Left ventricle myocardium inferior (tissue), 1 donor: ENCODE measurements around the gene KCNJ10. TPM values are rescaled to one million over a fixed set of nuclear protein-coding genes. Genes with fewer than 3 reads are reported as not detected.
A peak's percentile ranks its signal among the peaks of the same experiment; 100 is the strongest.

Experiments
- DNase-seq: peaks from one replicate; pipeline ENCODE4 v3.0.0-alpha.2; 2020
- H3K27ac ChIP-seq: fragments of 200-600 bp; replicated peaks from 2 replicates; pipeline ENCODE4 v1.8.0; 2021
- H3K27me3 ChIP-seq: fragments of 200-600 bp; 2 replicates; pipeline ENCODE4 v1.8.0; 2021; ENCODE audit warnings: low read depth
- H3K36me3 ChIP-seq: fragments of 200-600 bp; 2 replicates; pipeline ENCODE4 v1.8.0; 2021
- H3K4me1 ChIP-seq: fragments of 200-600 bp; 2 replicates; pipeline ENCODE4 v1.8.0; 2021
- H3K4me3 ChIP-seq: fragments of 200-600 bp; 2 replicates; pipeline ENCODE4 v1.8.0; 2021; ENCODE audit warnings: mild to moderate bottlenecking, moderate library complexity
- H3K9me3 ChIP-seq: fragments of 200-600 bp; replicated peaks from 2 replicates; pipeline ENCODE4 v1.8.0; 2021
- CTCF ChIP-seq: fragments of 200-600 bp; IDR thresholded peaks from 2 replicates; pipeline ENCODE4 v1.8.0; 2021; ENCODE audit warnings: antibody characterized with exemption, mild to moderate bottlenecking, borderline replicate concordance
- intact Hi-C: fragments of 100-400 bp; cut with micrococcal nuclease; formaldehyde crosslinking; loops from one replicate; pipeline ENCODE4 v1.11.0; 2022
- total RNA-seq: library from RNA; stranded (reverse); fragmentation: NEBNext Ultra II Directional; extraction: Animal tissue kit (Norgen Biotek cat#: 25700); gene quantifications from one replicate; pipeline ENCODE4 v1.2.1, GENCODE V29; 2021
- donor health status: DM: no; HTN: yes; CAD: no; lungs with severe emphysema.

KCNJ10 gene
- total RNA-seq, 1 donor from 2014 or later, result not detected

GRCh38 chr1:160085686-160086455 lies 15.9 kb upstream of the KCNJ10 start:
- Histone ChIP-seq H3K27ac (peak overlapping the region; percentile 55), H3K9me3 (no peaks in the 10 kb centered on the region), H3K36me3 (peaks cover 7% of the 10 kb centered on the region), H3K27me3 (peaks cover 37% of the 10 kb centered on the region), H3K4me1 (peaks cover 10% of the 10 kb centered on the region), H3K4me3 (no peak overlapping the region)
- DNase-seq, result peak; percentile 84
- intact Hi-C loops, result no loop called here
- peak; percentile 91 for TF ChIP-seq CTCF

GRCh38 chr1:160084771-160085321 lies 14.9 kb upstream of the KCNJ10 start:
- H3K36me3 ChIP-seq, result no peaks in the 10 kb centered on the region
- peaks cover 48% of the 10 kb centered on the region for H3K27me3 ChIP-seq
- H3K27ac ChIP-seq, result no peak overlapping the region
- no peak for TF ChIP-seq CTCF
- no peak for DNase-seq
- no peaks in the 10 kb centered on the region for H3K9me3 ChIP-seq
- intact Hi-C loops, result no loop called here
- no peak overlapping the region for H3K4me3 ChIP-seq
- H3K4me1 ChIP-seq, result peaks cover 10% of the 10 kb centered on the region

GRCh38 chr1:160083968-160084770 lies 14.2 kb upstream of the KCNJ10 start:
- H3K27ac ChIP-seq, result no peak overlapping the region
- H3K4me1 ChIP-seq, result peaks cover 10% of the 10 kb centered on the region
- H3K9me3 ChIP-seq, result no peaks in the 10 kb centered on the region
- no peaks in the 10 kb centered on the region for H3K36me3 ChIP-seq
- H3K27me3 ChIP-seq, result peaks cover 54% of the 10 kb centered on the region
- intact Hi-C loops, result no loop called here
- H3K4me3 ChIP-seq, result peak overlapping the region; percentile 65
- peak; percentile 75 for TF ChIP-seq CTCF
- DNase-seq, result peak; percentile 66

- DNase-seq, result no peak
- Histone ChIP-seq H3K27ac (no peak overlapping the region), H3K4me3 (no peak overlapping the region), H3K27me3 (peaks cover 67% of the 10 kb centered on the region), H3K36me3 (no peaks in the 10 kb centered on the region), H3K4me1 (peaks cover 10% of the 10 kb centered on the region), H3K9me3 (no peaks in the 10 kb centered on the region)
- intact Hi-C loops, result no loop called here
- no peak for TF ChIP-seq CTCF
Observed at GRCh38 chr1:160082926-160083325, 13.0 kb upstream of the KCNJ10 start.

GRCh38 chr1:160082487-160082886 lies 12.5 kb upstream of the KCNJ10 start:
- no peak for DNase-seq
- H3K9me3 ChIP-seq, result no peaks in the 10 kb centered on the region
- H3K4me3 ChIP-seq, result no peak overlapping the region
- H3K27me3 ChIP-seq, result peaks cover 71% of the 10 kb centered on the region
- no peak for TF ChIP-seq CTCF
- H3K27ac ChIP-seq, result no peak overlapping the region
- H3K4me1 ChIP-seq, result peaks cover 10% of the 10 kb centered on the region
- no peaks in the 10 kb centered on the region for H3K36me3 ChIP-seq
- intact Hi-C loops, result no loop called here
